Left ventricle myocardium inferior (tissue), 1 donor: ENCODE results near the gene IGFBP6. TPM values are rescaled to one million over a fixed set of nuclear protein-coding genes. Genes with fewer than 3 reads are reported as not detected.

Experiments used
- DNase-seq: peaks from one replicate; pipeline ENCODE4 v3.0.0-alpha.2; 2020
- H3K27ac ChIP-seq: fragments of 200-600 bp; replicated peaks from 2 replicates; pipeline ENCODE4 v1.8.0; 2021
- H3K27me3 ChIP-seq: fragments of 200-600 bp; 2 replicates; pipeline ENCODE4 v1.8.0; 2021; ENCODE audit warnings: low read depth
- H3K36me3 ChIP-seq: fragments of 200-600 bp; 2 replicates; pipeline ENCODE4 v1.8.0; 2021
- H3K4me1 ChIP-seq: fragments of 200-600 bp; 2 replicates; pipeline ENCODE4 v1.8.0; 2021
- H3K4me3 ChIP-seq: fragments of 200-600 bp; 2 replicates; pipeline ENCODE4 v1.8.0; 2021; ENCODE audit warnings: mild to moderate bottlenecking, moderate library complexity
- H3K9me3 ChIP-seq: fragments of 200-600 bp; replicated peaks from 2 replicates; pipeline ENCODE4 v1.8.0; 2021
- intact Hi-C: fragments of 100-400 bp; cut with micrococcal nuclease; formaldehyde crosslinking; loops from one replicate; pipeline ENCODE4 v1.11.0; 2022
- long read RNA-seq: library from polyadenylated mRNA; unstranded; transcript quantifications from one replicate; pipeline ENCODE4 v2.0.0, GENCODE V29; 2021
- total RNA-seq: library from RNA; stranded (reverse); fragmentation: NEBNext Ultra II Directional; extraction: Animal tissue kit (Norgen Biotek cat#: 25700); gene quantifications from one replicate; pipeline ENCODE4 v1.2.1, GENCODE V29; 2021
- TF ChIP-seq, protein P1 (sequence below): fragments of 200-600 bp; IDR thresholded peaks from 2 replicates; pipeline ENCODE4 v1.8.0; 2021; ENCODE audit warnings: antibody characterized with exemption, mild to moderate bottlenecking, borderline replicate concordance
- donor health status: DM: no; HTN: yes; CAD: no; lungs with severe emphysema.

Gene IGFBP6, protein sequence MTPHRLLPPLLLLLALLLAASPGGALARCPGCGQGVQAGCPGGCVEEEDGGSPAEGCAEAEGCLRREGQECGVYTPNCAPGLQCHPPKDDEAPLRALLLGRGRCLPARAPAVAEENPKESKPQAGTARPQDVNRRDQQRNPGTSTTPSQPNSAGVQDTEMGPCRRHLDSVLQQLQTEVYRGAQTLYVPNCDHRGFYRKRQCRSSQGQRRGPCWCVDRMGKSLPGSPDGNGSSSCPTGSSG
- total RNA-seq: 53.0 TPM
- long read RNA-seq, transcript IGFBP6-201 (4 exons, 1,169 nt): major isoform, 31 of 35 reads
- long read RNA-seq, partial matches to known transcripts: 1 of 35 reads
- long read RNA-seq, other reads (novel, unspliced or antisense): 3 of 35 reads

DNA sequence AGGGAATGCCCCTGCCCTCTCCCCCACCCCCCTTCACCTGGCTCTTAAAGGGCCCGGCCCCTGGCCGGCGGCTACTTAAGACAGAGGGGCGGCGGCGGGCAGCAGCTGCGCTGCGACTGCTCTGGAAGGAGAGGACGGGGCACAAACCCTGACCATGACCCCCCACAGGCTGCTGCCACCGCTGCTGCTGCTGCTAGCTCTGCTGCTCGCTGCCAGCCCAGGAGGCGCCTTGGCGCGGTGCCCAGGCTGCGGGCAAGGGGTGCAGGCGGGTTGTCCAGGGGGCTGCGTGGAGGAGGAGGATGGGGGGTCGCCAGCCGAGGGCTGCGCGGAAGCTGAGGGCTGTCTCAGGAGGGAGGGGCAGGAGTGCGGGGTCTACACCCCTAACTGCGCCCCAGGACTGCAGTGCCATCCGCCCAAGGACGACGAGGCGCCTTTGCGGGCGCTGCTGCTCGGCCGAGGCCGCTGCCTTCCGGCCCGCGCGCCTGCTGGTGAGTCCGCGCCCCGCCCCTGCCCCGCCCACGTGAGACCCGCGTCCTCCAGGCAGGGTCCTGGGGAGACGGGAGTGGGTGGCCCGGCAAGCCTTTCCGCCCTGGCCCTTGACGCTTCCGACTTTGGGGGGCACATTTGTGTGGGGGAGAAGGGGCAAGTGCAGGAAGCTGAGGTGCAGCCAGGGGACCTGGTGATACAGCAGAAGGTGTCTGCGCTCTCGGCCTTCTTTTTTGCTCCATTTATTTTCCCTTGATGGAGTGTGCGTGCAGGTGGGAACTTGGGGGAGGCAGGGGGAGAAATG, at the start of gene IGFBP6:
Gene IGFBP6, plus strand, starts transcription at position 104 of the 790 bp plus-strand sequence. Its CDS starts 51 bp downstream, at position 155.
- Histone ChIP-seq H3K9me3 (no peaks in the 10 kb centered on the region), H3K36me3 (peaks cover 20% of the 10 kb centered on the region), H3K4me1 (peaks cover 43% of the 10 kb centered on the region), H3K27me3 (no peaks in the 10 kb centered on the region), H3K4me3 (peak within 1 kb of the TSS; percentile 80), H3K27ac (peak within 1 kb of the TSS; percentile 95)
- DNase-seq: peak; percentile 78
- intact Hi-C loops: no loop called here
- TF ChIP-seq, protein P1, sequence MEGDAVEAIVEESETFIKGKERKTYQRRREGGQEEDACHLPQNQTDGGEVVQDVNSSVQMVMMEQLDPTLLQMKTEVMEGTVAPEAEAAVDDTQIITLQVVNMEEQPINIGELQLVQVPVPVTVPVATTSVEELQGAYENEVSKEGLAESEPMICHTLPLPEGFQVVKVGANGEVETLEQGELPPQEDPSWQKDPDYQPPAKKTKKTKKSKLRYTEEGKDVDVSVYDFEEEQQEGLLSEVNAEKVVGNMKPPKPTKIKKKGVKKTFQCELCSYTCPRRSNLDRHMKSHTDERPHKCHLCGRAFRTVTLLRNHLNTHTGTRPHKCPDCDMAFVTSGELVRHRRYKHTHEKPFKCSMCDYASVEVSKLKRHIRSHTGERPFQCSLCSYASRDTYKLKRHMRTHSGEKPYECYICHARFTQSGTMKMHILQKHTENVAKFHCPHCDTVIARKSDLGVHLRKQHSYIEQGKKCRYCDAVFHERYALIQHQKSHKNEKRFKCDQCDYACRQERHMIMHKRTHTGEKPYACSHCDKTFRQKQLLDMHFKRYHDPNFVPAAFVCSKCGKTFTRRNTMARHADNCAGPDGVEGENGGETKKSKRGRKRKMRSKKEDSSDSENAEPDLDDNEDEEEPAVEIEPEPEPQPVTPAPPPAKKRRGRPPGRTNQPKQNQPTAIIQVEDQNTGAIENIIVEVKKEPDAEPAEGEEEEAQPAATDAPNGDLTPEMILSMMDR: peak; percentile 52

DNA sequence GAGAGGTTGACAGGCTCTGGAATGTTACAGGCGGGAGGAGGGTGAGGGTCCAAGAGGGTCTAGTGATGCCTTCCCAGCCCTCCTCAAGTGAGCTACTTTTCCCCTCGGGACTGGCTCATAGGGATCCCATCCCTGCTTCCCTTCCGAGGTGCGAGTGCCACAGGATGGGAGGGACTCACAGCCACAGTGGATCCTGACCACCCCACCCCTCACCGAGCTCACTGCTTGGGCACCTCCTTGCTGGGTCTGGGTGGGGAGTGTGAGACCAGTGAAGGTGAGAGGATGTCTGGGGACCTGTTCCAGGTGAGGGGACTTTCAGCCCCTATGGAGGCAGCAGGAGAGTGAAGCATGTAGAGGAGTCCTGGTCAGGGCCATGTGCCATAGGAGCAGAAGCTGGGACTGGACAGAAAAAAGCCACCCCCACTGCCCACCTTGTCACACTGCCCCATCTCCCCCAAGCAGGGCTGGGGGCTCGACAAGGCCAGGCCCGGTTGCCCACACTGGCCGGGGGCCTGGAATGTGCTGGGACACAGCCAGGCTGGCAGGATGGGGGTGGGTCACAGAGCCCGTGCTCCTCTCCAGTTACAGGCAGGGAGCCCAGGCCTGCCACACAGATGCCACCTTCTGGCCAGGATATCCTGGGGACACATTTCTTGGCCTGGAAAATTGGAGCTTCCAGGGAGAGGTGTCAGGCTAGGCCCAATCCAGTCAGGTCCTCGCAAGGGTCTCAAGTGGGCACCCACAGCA, 49.3 kb upstream of the IGFBP6 start:
- no peaks in the 10 kb centered on the region for H3K27me3 ChIP-seq
- intact Hi-C loops: no loop called here
- no peaks in the 10 kb centered on the region for H3K9me3 ChIP-seq
- TF ChIP-seq, protein P1: no peak
- peaks cover 6% of the 10 kb centered on the region for H3K36me3 ChIP-seq
- DNase-seq: peak; percentile 81
- H3K4me3 ChIP-seq: peak overlapping the region; percentile 87
- peak overlapping the region; percentile 100 for H3K27ac ChIP-seq
- H3K4me1 ChIP-seq: peaks cover 94% of the 10 kb centered on the region

DNA sequence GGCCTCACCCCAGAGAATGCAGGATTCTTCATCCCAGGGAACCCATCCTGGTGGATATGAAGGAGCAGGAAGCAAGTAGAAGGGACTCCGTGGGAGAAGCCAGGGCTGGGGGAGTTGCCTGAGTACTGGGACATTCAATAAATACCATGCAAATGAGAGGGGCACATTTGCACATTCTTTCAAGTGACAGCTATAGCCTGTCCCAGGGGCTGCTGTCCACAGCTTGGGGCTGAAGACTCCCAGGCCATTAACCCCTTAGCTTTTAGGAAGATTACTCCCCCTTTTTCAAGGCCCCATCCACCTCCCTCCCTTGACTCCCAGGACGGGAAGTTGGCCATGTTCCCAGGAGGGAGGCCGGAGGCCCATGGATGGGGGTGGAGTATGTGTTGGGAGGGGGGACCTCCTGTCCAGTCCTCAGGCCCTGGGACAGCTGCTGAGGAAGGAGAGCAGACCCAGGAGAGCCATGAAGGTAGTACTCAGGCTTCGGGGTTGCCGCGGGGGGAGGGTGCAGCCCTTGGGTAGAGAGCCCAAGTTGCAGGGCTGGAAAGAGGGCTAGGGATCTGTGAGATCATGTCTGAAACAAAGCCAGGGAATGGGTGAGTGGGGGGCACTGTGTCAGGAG, 48.6 kb upstream of the IGFBP6 start:
- intact Hi-C loops: no loop called here
- peaks cover 13% of the 10 kb centered on the region for H3K36me3 ChIP-seq
- peak overlapping the region; percentile 100 for H3K27ac ChIP-seq
- DNase-seq: peak; percentile 86
- peaks cover 94% of the 10 kb centered on the region for H3K4me1 ChIP-seq
- H3K27me3 ChIP-seq: no peaks in the 10 kb centered on the region
- TF ChIP-seq, protein P1: no peak
- H3K4me3 ChIP-seq: peak overlapping the region; percentile 87
- no peaks in the 10 kb centered on the region for H3K9me3 ChIP-seq

DNA sequence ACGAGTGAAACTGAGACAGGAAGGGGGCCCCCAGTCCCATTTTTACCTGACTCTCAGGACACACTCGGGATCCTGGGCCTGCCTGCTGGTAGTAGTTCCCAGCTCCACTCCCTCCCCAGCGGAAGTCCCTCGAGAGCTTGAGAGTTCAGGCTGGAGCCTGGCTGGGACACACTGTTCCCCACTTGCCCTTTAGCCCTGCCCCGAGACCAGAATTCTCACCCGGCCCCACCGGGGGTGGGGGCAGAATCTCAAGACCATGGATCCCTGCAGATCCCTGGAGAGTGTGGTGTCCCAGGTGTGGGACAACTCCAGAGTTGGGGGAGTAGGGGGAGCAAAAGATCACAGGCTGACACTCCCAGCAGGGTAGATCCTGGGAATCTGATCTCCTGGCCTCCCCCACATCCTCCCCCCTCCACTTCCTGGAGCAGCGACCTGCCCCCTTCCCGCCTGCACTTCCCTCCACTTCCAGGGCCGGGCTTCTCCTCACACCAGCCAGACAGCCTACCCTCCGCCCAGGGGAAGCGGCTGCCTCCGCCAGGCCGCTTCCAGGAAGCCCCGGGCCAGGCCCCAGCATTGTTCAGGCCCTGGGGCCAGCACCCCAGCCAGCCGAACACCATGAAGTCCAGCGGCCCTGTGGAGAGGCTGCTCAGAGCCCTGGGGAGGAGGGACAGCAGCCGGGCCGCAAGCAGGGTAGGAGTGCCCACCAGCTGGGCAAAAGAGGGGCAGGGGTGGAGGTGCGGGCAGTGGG, 47.7 kb upstream of the IGFBP6 start, which contains the start of gene TNS2:
Gene TNS2, plus strand, starts transcription at position 495 of the 748 bp plus-strand sequence. Its CDS starts 121 bp downstream, at position 616.
- intact Hi-C loops: no loop called here
- H3K4me3 ChIP-seq: peak within 1 kb of the TSS; percentile 87
- peak; percentile 89 for DNase-seq
- no peaks in the 10 kb centered on the region for H3K27me3 ChIP-seq
- peak within 1 kb of the TSS; percentile 100 for H3K27ac ChIP-seq
- H3K4me1 ChIP-seq: peaks cover 94% of the 10 kb centered on the region
- H3K9me3 ChIP-seq: no peaks in the 10 kb centered on the region
- TF ChIP-seq, protein P1: no peak
- H3K36me3 ChIP-seq: peaks cover 13% of the 10 kb centered on the region
